ENCODE data around the gene NDUFS2.

- TF ChIP-seq, protein P1, sequence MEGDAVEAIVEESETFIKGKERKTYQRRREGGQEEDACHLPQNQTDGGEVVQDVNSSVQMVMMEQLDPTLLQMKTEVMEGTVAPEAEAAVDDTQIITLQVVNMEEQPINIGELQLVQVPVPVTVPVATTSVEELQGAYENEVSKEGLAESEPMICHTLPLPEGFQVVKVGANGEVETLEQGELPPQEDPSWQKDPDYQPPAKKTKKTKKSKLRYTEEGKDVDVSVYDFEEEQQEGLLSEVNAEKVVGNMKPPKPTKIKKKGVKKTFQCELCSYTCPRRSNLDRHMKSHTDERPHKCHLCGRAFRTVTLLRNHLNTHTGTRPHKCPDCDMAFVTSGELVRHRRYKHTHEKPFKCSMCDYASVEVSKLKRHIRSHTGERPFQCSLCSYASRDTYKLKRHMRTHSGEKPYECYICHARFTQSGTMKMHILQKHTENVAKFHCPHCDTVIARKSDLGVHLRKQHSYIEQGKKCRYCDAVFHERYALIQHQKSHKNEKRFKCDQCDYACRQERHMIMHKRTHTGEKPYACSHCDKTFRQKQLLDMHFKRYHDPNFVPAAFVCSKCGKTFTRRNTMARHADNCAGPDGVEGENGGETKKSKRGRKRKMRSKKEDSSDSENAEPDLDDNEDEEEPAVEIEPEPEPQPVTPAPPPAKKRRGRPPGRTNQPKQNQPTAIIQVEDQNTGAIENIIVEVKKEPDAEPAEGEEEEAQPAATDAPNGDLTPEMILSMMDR (conservative IDR thresholded peaks at IDR 0.05) = no peak
- no peak for TF ChIP-seq ZFX (IDR thresholded peaks at IDR 0.05)
These were observed 56.5 kb downstream of the NDUFS2 start, which contains the start of gene PCP4L1 for GRCh38 chr1:161258439-161259344.
